PFSK-1 (cell line): ENCODE results near the gene GREB1.

ENCODE experiments used
- FOXP2 ChIP-seq: optimal IDR thresholded peaks from 2 replicates; pipeline ENCODE3; 2011; ENCODE audit warnings: borderline replicate concordance, control low read depth, inconsistent platforms; ENCODE audit not compliant: insufficient read depth; ENCODE audit errors: extremely low read length, extremely low read depth
- POLR2AphosphoS5 ChIP-seq: IDR thresholded peaks from 2 replicates; pipeline ENCODE4 v1.6.1; 2012; ENCODE audit warnings: low read depth, mild to moderate bottlenecking, control low read depth, low read length, moderate library complexity
- REST ChIP-seq, 2 experiments: IDR thresholded peaks; 2 replicates each; pipeline versions ENCODE4 v1.6.1 to v1.8.0; 2011 to 2012; ENCODE audit warnings: low read depth in 2 of 2, low read length in 2 of 2, control low read depth in 1 of 2, inconsistent platforms in 1 of 2, mild to moderate bottlenecking in 1 of 2, moderate library complexity in 1 of 2; ENCODE audit not compliant: insufficient read depth in 1 of 2
- SIN3A ChIP-seq: IDR thresholded peaks from 2 replicates; pipeline ENCODE4 v1.6.1; 2012; ENCODE audit warnings: mild to moderate bottlenecking, low read length, moderate library complexity, borderline replicate concordance; ENCODE audit not compliant: insufficient read depth
- TAF1 ChIP-seq: IDR thresholded peaks from 2 replicates; pipeline ENCODE4 v1.6.1; 2012; ENCODE audit warnings: low read length, control low read depth, borderline replicate concordance; ENCODE audit not compliant: insufficient read depth

The GREB1 gene

GRCh38 chr2:11514904-11515303, 18.9 kb upstream of the GREB1 start:
- TF ChIP-seq POLR2AphosphoS5 (no peak), TAF1 (no peak), FOXP2 (no peak), REST (IDR thresholded peaks at IDR 0.05; ENCODE audit: insufficient read depth in 1 of 2, low read depth in 2 of 2, low read length in 2 of 2) (no peak), SIN3A (no peak)

GRCh38 chr2:11515490-11515981, 18.3 kb upstream of the GREB1 start:
- no peak for TF ChIP-seq TAF1
- TF ChIP-seq FOXP2: no peak
- TF ChIP-seq REST (IDR thresholded peaks at IDR 0.05; ENCODE audit: insufficient read depth in 1 of 2, low read depth in 2 of 2, low read length in 2 of 2): no peak
- no peak for TF ChIP-seq POLR2AphosphoS5
- no peak for TF ChIP-seq SIN3A

- TF ChIP-seq FOXP2 (no peak), TAF1 (no peak), REST (IDR thresholded peaks at IDR 0.05; ENCODE audit: insufficient read depth in 1 of 2, low read depth in 2 of 2, low read length in 2 of 2) (no peak), POLR2AphosphoS5 (no peak), SIN3A (no peak)
These were observed 16.7 kb upstream of the GREB1 start for GRCh38 chr2:11516984-11517648.

- no peak for TF ChIP-seq SIN3A
- no peak for TF ChIP-seq TAF1
- TF ChIP-seq FOXP2: no peak
- no peak for TF ChIP-seq POLR2AphosphoS5
- TF ChIP-seq REST (IDR thresholded peaks at IDR 0.05; ENCODE audit: insufficient read depth in 1 of 2, low read depth in 2 of 2, low read length in 2 of 2): no peak
These were observed 15.9 kb upstream of the GREB1 start for GRCh38 chr2:11517906-11518305.

- TF ChIP-seq POLR2AphosphoS5 (no peak), FOXP2 (no peak)
These were observed 13.7 kb upstream of the GREB1 start for GRCh38 chr2:11520092-11520693.
